Adrenal gland (tissue), 12 donors: ENCODE data around the gene WDR45B. TPM values are rescaled to one million over a fixed set of nuclear protein-coding genes. Genes with fewer than 3 reads are reported as not detected.

Experiments
- DNase-seq, 7 donors: peaks; one replicate each; pipeline ENCODE4 v3.0.0-alpha.2; 2019 to 2020
- H3K27ac ChIP-seq, 5 donors: fragments of 200-600 bp; sonication (generic) in 4 of 5; 1 replicate in 3 of 5; 2 replicates in 2 of 5; pipeline versions ENCODE4 v1.5.1 to v1.8.0; 2016 to 2020; ENCODE audit warnings: mild to moderate bottlenecking in 1 of 5
- H3K27me3 ChIP-seq: fragments of 200-600 bp; 2 replicates; pipeline ENCODE4 v1.8.0; 2021
- H3K36me3 ChIP-seq, 2 donors: fragments of 200-600 bp; replicated peaks in 1 of 2; 1 replicate in 1 of 2; 2 replicates in 1 of 2; pipeline versions ENCODE4 v1.5.1 to v1.8.0; 2018 to 2022
- H3K4me1 ChIP-seq, 2 donors: fragments of 200-600 bp; replicated peaks in 1 of 2; 1 replicate in 1 of 2; 2 replicates in 1 of 2; pipeline versions ENCODE4 v1.5.1 to v1.8.0; 2018 to 2021
- H3K4me3 ChIP-seq, 4 donors: fragments of 200-600 bp; sonication (generic) in 3 of 4; one replicate each; pipeline ENCODE4 v1.5.1; 2016 to 2018
- H3K9me3 ChIP-seq, 3 donors: fragments of 200-600 bp; sonication (generic) in 1 of 3; replicated peaks in 1 of 3; 1 replicate in 2 of 3; 2 replicates in 1 of 3; pipeline versions ENCODE4 v1.5.1 to v1.8.0; 2016 to 2021
- POLR2A ChIP-seq, 2 donors: fragments of 450-650 bp; IDR thresholded peaks; one replicate each; pipeline ENCODE4 v1.6.1; 2017; ENCODE audit warnings: antibody characterized with exemption in 2 of 2, mild to moderate bottlenecking in 2 of 2, moderate library complexity in 1 of 2
- WGBS, 4 donors: extraction: QIAGEN DNeasy Blood & Tissue Kit in 2 of 4; methylation state at CpG; one replicate each; pipeline versions ENCODE4 v1.1.5 to v1.1.7; 2013 to 2017; 5-methylcytosine and 5-hydroxymethylcytosine counted together
- intact Hi-C, 2 donors: fragments of 100-400 bp; cut with DNase I; formaldehyde crosslinking; loops; one replicate each; pipeline versions ENCODE4 v1.14.1 to v1.15.0; 2022 to 2023
- polyA plus RNA-seq, 3 donors: library from polyadenylated mRNA; stranded (reverse); fragments of 200-250 nt in 2 of 3; fragments of 350-450 nt in 1 of 3; fragmentation: Illumina TruSeq in 1 of 3; extraction: RNeasy Lipid Tissue Mini Kit (QIAGEN cat#74804) in 1 of 3; gene quantifications; one replicate each; pipeline ENCODE4 v1.2.3, GENCODE V29; 2013 to 2014
- total RNA-seq, 9 donors: library from RNA; depleted of rRNA in 4 of 9; stranded (reverse); fragments of >200 nt in 4 of 9; fragments of 120-200 nt in 1 of 9; fragmentation: NEBNext Ultra II Directional in 1 of 9; extraction: Animal tissue kit (Norgen Biotek cat#: 25700) in 1 of 9; gene quantifications; one replicate each; pipeline versions ENCODE4 v1.1.0 to v1.2.4, GENCODE V29; 2013 to 2023
- TF ChIP-seq, protein P1 (sequence below), 6 experiments: fragments of 450-650 bp in 4 of 6; fragments of 200-600 bp in 2 of 6; sonication (generic) in 1 of 6; IDR thresholded peaks; 1 replicate in 5 of 6; 2 replicates in 1 of 6; pipeline versions ENCODE4 v1.5.1 to v1.8.0; 2016 to 2021; ENCODE audit warnings: antibody characterized with exemption in 6 of 6, mild to moderate bottlenecking in 2 of 6, moderate library complexity in 1 of 6
- donor health status: healthy with polysubstance abuse.
- donor health status: Bipolar disorder and iron deficiency.
- donor health status: DM: yes; HTN: yes; CAD: no.
- donor health status: DM: no; HTN: no; CAD: no.
- donor health status: DM: no; HTN: no; CAD: no.
- donor health status: DM: yes; HTN: yes; CAD: no.

The WDR45B gene
- total and polyA plus RNA-seq, 12 donors = 48.6 to 104 (median 73.3) TPM

DNA sequence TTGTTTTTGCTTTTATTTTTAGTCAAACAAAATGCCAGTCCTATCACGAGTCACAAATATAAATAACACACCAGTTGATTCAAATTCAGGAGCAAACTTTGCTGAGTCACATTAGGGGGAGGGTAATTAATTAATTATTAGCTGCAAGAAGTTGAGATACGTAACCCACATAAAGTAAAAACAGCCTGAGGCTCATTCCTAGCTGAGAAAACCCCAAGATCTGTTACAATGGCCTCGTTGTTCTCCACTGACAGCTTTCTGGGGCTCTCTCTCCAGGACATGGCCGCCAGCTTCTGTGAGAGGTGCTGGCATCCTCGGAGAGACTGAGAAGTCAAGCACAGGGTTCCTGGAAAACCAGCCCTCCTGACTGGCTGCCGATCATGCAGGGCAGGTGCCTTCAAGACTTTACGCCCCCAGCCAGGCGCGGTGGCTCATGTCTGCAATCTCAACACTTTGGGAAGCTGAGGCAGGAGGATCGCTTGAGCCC is 39.2 kb upstream of the WDR45B start:
- H3K9me3 ChIP-seq = no peaks in the 10 kb centered on the region
- no peaks in the 10 kb centered on the region for H3K27me3 ChIP-seq
- intact Hi-C loops = no loop called here
- TF ChIP-seq POLR2A (IDR thresholded peaks at IDR 0.05) = no peak
- TF ChIP-seq, protein P1, sequence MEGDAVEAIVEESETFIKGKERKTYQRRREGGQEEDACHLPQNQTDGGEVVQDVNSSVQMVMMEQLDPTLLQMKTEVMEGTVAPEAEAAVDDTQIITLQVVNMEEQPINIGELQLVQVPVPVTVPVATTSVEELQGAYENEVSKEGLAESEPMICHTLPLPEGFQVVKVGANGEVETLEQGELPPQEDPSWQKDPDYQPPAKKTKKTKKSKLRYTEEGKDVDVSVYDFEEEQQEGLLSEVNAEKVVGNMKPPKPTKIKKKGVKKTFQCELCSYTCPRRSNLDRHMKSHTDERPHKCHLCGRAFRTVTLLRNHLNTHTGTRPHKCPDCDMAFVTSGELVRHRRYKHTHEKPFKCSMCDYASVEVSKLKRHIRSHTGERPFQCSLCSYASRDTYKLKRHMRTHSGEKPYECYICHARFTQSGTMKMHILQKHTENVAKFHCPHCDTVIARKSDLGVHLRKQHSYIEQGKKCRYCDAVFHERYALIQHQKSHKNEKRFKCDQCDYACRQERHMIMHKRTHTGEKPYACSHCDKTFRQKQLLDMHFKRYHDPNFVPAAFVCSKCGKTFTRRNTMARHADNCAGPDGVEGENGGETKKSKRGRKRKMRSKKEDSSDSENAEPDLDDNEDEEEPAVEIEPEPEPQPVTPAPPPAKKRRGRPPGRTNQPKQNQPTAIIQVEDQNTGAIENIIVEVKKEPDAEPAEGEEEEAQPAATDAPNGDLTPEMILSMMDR (IDR thresholded peaks at IDR 0.05) = no peak
- H3K4me3 ChIP-seq = no peak overlapping the region
- H3K36me3 ChIP-seq = no peaks in the 10 kb centered on the region
- no peak overlapping the region for H3K27ac ChIP-seq
- 77 to 86% (median 83%) methylated on average over 8 to 10 of the region's 10 CpGs for WGBS, 4 donors
- H3K4me1 ChIP-seq = peaks cover 0 to 8% of the 10 kb centered on the region in 2 donors
- DNase-seq = no peak

GRCh38 chr17:82686366-82687324 is 38.4 kb upstream of the WDR45B start:
- Histone ChIP-seq H3K36me3 (no peaks in the 10 kb centered on the region), H3K27me3 (no peaks in the 10 kb centered on the region), H3K27ac (no peak overlapping the region), H3K4me1 (peaks cover 0 to 8% of the 10 kb centered on the region in 2 donors), H3K4me3 (no peak overlapping the region), H3K9me3 (no peaks in the 10 kb centered on the region)
- 92 to 96% (median 92%) methylated on average over 13 to 19 of the region's 19 CpGs for WGBS, 4 donors
- intact Hi-C loops = no loop called here
- peak in 1 of 7 donors; percentile 5 for DNase-seq
- TF ChIP-seq, protein P1 (IDR thresholded peaks at IDR 0.05) = no peak
- TF ChIP-seq POLR2A (IDR thresholded peaks at IDR 0.05) = no peak

GRCh38 chr17:82685291-82685690 is 37.0 kb upstream of the WDR45B start:
- Histone ChIP-seq H3K9me3 (no peaks in the 10 kb centered on the region), H3K27me3 (no peaks in the 10 kb centered on the region), H3K36me3 (no peaks in the 10 kb centered on the region), H3K4me1 (peaks cover 0 to 8% of the 10 kb centered on the region in 2 donors), H3K27ac (no peak overlapping the region), H3K4me3 (no peak overlapping the region)
- DNase-seq = no peak
- intact Hi-C loops = no loop called here
- 93 to 99% (median 97%) methylated on average over 9 to 12 of the region's 12 CpGs for WGBS, 4 donors
- TF ChIP-seq, protein P1 (IDR thresholded peaks at IDR 0.05) = no peak
- no peak for TF ChIP-seq POLR2A (IDR thresholded peaks at IDR 0.05)

GRCh38 chr17:82684228-82684841 is 36.1 kb upstream of the WDR45B start:
- Histone ChIP-seq H3K36me3 (no peaks in the 10 kb centered on the region), H3K4me1 (peaks cover 0 to 8% of the 10 kb centered on the region in 2 donors), H3K9me3 (no peaks in the 10 kb centered on the region), H3K27ac (no peak overlapping the region), H3K4me3 (no peak overlapping the region), H3K27me3 (no peaks in the 10 kb centered on the region)
- intact Hi-C loops = no loop called here
- 88 to 92% (median 89%) methylated on average over 13 of the region's 13 CpGs for WGBS, 4 donors
- TF ChIP-seq, protein P1 (IDR thresholded peaks at IDR 0.05) = no peak
- TF ChIP-seq POLR2A (IDR thresholded peaks at IDR 0.05) = no peak
- no peak for DNase-seq
